ENCODE data around the gene LSM7.
"Not testable (repeated sequence)": the region's sequence is repeated elsewhere in the genome, so short reads cannot be mapped to it uniquely, and the experiment has no call there.

Gene LSM7

GRCh38 chr19:2291185-2291751 is 37.1 kb downstream of the LSM7 start:
- DNase-seq: no peak

- DNase-seq: no peak
Observed at GRCh38 chr19:2290441-2291184, 37.8 kb downstream of the LSM7 start.

GRCh38 chr19:2289714-2290435 is 38.5 kb downstream of the LSM7 start:
- no peak for DNase-seq

GRCh38 chr19:2288818-2289713 is 39.3 kb downstream of the LSM7 start:
- DNase-seq: no peak

GRCh38 chr19:2288338-2288817 is 40.0 kb downstream of the LSM7 start:
- DNase-seq: no peak

- DNase-seq: no peak
Observed at GRCh38 chr19:2287585-2288337, 40.6 kb downstream of the LSM7 start.

- DNase-seq: no peak
Observed at GRCh38 chr19:2286402-2287140, 41.8 kb downstream of the LSM7 start.

- no peak for DNase-seq
Observed at GRCh38 chr19:2283835-2284507, 44.4 kb downstream of the LSM7 start.

GRCh38 chr19:2282862-2283237 is 45.5 kb downstream of the LSM7 start:
- no peak for DNase-seq

GRCh38 chr19:2282062-2282861 is 46.1 kb downstream of the LSM7 start, which contains the start of gene PEAK3:
TSS of gene PEAK3 (minus strand) at chr19:2282175. CDS start at chr19:2280931, 1,244 bp downstream.
- no peak for DNase-seq

- not testable (repeated sequence) for DNase-seq
Observed at GRCh38 chr19:2281265-2282061, 46.9 kb downstream of the LSM7 start.

- DNase-seq: no peak
Observed at GRCh38 chr19:2280633-2281264, 47.6 kb downstream of the LSM7 start.

- no peak for DNase-seq
Observed at GRCh38 chr19:2278459-2279158, 49.8 kb downstream of the LSM7 start.

- DNase-seq: no peak
Observed at GRCh38 chr19:2277138-2277537, 51.2 kb downstream of the LSM7 start.

GRCh38 chr19:2276429-2276986 is 51.9 kb downstream of the LSM7 start:
- DNase-seq: no peak

GRCh38 chr19:2275588-2276428 is 52.6 kb downstream of the LSM7 start:
- DNase-seq: no peak

Measured in stimulated activated CD4-positive, alpha-beta T cell treated with anti-CD3 and anti-CD28 coated beads, Interleukin-12 subunit alpha, Interleukin-12 subunit beta, amount 100 ng/mL, for 4 hours (primary cell).